Left forelimb (tissue), 1 donor: ENCODE measurements around the gene HSPG2.
A peak's percentile ranks its signal among the peaks of the same experiment; 100 is the strongest.
"Not testable (repeated sequence)": the region's sequence is repeated elsewhere in the genome, so short reads cannot be mapped to it uniquely, and the experiment has no call there.

Experiments used
- DNase-seq: peaks from one replicate; pipeline ENCODE4 v3.0.0-alpha.2; 2018; ENCODE audit warnings: low spot score

The HSPG2 gene

GRCh38 chr1:21912038-21912758, 24.9 kb downstream of the HSPG2 start:
- DNase-seq: no peak

- DNase-seq: peak; percentile 81
Measured at GRCh38 chr1:21911205-21912001, 25.7 kb downstream of the HSPG2 start.

GRCh38 chr1:21910558-21911204, 26.4 kb downstream of the HSPG2 start:
- no peak for DNase-seq

GRCh38 chr1:21909787-21910503, 27.2 kb downstream of the HSPG2 start:
- peak; percentile 83 for DNase-seq

GRCh38 chr1:21909286-21909759, 27.8 kb downstream of the HSPG2 start:
- no peak for DNase-seq

- not testable (repeated sequence) for DNase-seq
Measured at GRCh38 chr1:21907737-21908534, 29.2 kb downstream of the HSPG2 start.

GRCh38 chr1:21907079-21907418, 30.1 kb downstream of the HSPG2 start:
- no peak for DNase-seq

GRCh38 chr1:21906173-21907078, 30.7 kb downstream of the HSPG2 start:
- no peak for DNase-seq

GRCh38 chr1:21904704-21905520, 32.2 kb downstream of the HSPG2 start:
- no peak for DNase-seq

GRCh38 chr1:21904454-21904703, 32.7 kb downstream of the HSPG2 start:
- no peak for DNase-seq

- no peak for DNase-seq
Measured at GRCh38 chr1:21903638-21904453, 33.3 kb downstream of the HSPG2 start.

- DNase-seq: no peak
Measured at GRCh38 chr1:21902026-21903012, 34.8 kb downstream of the HSPG2 start.

- no peak for DNase-seq
Measured at GRCh38 chr1:21901473-21901847, 35.6 kb downstream of the HSPG2 start.

- no peak for DNase-seq
Measured at GRCh38 chr1:21900766-21901472, 36.2 kb downstream of the HSPG2 start.

GRCh38 chr1:21899987-21900386, 37.1 kb downstream of the HSPG2 start:
- no peak for DNase-seq

- no peak for DNase-seq
Measured at GRCh38 chr1:21899267-21899810, 37.8 kb downstream of the HSPG2 start.
